Lower leg skin (tissue), 4 donors: ENCODE measurements around the gene UBE3D. TPM values are rescaled to one million over a fixed set of nuclear protein-coding genes. Genes with fewer than 3 reads are reported as not detected.

Experiments used
- DNase-seq, 2 donors: peaks; one replicate each; pipeline ENCODE4 v3.0.0-alpha.2; 2019; ENCODE audit warnings: low spot score in 2 of 2
- H3K4me3 ChIP-seq: fragments of 200-600 bp; sonication (generic); 2 replicates; pipeline ENCODE4 v1.5.1; 2017; ENCODE audit warnings: mild to moderate bottlenecking, low read depth; ENCODE audit not compliant: poor library complexity, severe bottlenecking
- POLR2A ChIP-seq, 2 donors: fragments of 450-650 bp; IDR thresholded peaks; one replicate each; pipeline ENCODE4 v1.6.1; 2016 to 2017; ENCODE audit warnings: antibody characterized with exemption in 2 of 2, mild to moderate bottlenecking in 1 of 2, moderate library complexity in 1 of 2
- WGBS, 2 donors: methylation state at CpG; one replicate each; pipeline ENCODE4 v1.1.5; 2018; 5-methylcytosine and 5-hydroxymethylcytosine counted together
- intact Hi-C: fragments of 100-400 bp; cut with DNase I; formaldehyde crosslinking; loops from one replicate; pipeline ENCODE4 v1.15.0; 2023; ENCODE audit warnings: low total_unique reads
- total RNA-seq, 4 donors: library from RNA; depleted of rRNA; stranded (reverse); fragments of >200 nt; gene quantifications; one replicate each; pipeline ENCODE4 v1.1.0, GENCODE V29; 2016
- TF ChIP-seq, protein P1 (sequence below), 3 donors: fragments of 450-650 bp; IDR thresholded peaks; one replicate each; pipeline ENCODE4 v1.5.1; 2016; ENCODE audit warnings: antibody characterized with exemption in 3 of 3, mild to moderate bottlenecking in 3 of 3, moderate library complexity in 2 of 3

The UBE3D gene
- total RNA-seq, 4 donors from 2014 or later, result 5.1 to 5.8 (median 5.2) TPM

- intact Hi-C loops, result no loop called here
- WGBS, 2 donors, result 66 to 72% methylated on average over 2 of the region's 2 CpGs
- no peak overlapping the region for H3K4me3 ChIP-seq
- DNase-seq, result no peak
- TF ChIP-seq, protein P1, sequence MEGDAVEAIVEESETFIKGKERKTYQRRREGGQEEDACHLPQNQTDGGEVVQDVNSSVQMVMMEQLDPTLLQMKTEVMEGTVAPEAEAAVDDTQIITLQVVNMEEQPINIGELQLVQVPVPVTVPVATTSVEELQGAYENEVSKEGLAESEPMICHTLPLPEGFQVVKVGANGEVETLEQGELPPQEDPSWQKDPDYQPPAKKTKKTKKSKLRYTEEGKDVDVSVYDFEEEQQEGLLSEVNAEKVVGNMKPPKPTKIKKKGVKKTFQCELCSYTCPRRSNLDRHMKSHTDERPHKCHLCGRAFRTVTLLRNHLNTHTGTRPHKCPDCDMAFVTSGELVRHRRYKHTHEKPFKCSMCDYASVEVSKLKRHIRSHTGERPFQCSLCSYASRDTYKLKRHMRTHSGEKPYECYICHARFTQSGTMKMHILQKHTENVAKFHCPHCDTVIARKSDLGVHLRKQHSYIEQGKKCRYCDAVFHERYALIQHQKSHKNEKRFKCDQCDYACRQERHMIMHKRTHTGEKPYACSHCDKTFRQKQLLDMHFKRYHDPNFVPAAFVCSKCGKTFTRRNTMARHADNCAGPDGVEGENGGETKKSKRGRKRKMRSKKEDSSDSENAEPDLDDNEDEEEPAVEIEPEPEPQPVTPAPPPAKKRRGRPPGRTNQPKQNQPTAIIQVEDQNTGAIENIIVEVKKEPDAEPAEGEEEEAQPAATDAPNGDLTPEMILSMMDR (IDR thresholded peaks at IDR 0.05), result no peak
- no peak for TF ChIP-seq POLR2A (IDR thresholded peaks at IDR 0.05)
Measured at GRCh38 chr6:83072726-83073125, 7.1 kb upstream of the UBE3D start.

DNA sequence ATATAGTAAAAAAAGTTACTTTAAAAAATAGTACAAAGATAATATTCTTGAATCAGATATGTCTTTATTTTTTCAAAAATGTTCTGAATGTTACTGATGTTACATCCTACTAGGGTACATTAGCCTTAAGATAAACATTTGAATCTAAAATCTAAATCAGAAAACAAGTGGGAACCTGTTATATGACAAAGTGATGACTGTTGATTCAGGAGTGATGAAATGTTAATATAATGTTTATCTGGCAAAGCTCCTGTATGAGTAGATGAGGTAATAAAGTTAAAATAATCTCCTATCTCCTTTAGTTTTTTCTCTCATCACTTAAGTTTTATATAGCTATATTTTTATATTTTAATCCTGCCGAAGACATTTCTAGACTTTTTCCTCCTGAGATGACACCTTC lies 6.1 kb upstream of the UBE3D start:
- intact Hi-C loops, result no loop called here
- no peak overlapping the region for H3K4me3 ChIP-seq
- TF ChIP-seq POLR2A (IDR thresholded peaks at IDR 0.05), result no peak
- TF ChIP-seq, protein P1 (IDR thresholded peaks at IDR 0.05), result no peak
- 44 to 60% methylated on average over 1 of the region's 1 CpG for WGBS, 2 donors
- no peak for DNase-seq

GRCh38 chr6:83071023-83071422 lies 5.4 kb upstream of the UBE3D start:
- WGBS, 2 donors, result 58 to 69% methylated on average over 4 of the region's 4 CpGs
- DNase-seq, result no peak
- no peak overlapping the region for H3K4me3 ChIP-seq
- TF ChIP-seq, protein P1 (IDR thresholded peaks at IDR 0.05), result no peak
- no peak for TF ChIP-seq POLR2A (IDR thresholded peaks at IDR 0.05)
- intact Hi-C loops, result no loop called here

GRCh38 chr6:83069633-83070032 lies 4.0 kb upstream of the UBE3D start:
- no peak for TF ChIP-seq POLR2A (IDR thresholded peaks at IDR 0.05)
- TF ChIP-seq, protein P1 (IDR thresholded peaks at IDR 0.05), result no peak
- DNase-seq, result no peak
- intact Hi-C loops, result loop anchor here (5.0 kb wide), 1 partner anchor 1407 kb away; no protein-coding TSS in a partner anchor
- H3K4me3 ChIP-seq, result no peak overlapping the region

GRCh38 chr6:83068616-83069015 lies 3.0 kb upstream of the UBE3D start:
- 29 to 34% methylated on average over 6 of the region's 6 CpGs for WGBS, 2 donors

More at GRCh38 chr6:83068616-83069015, 3.0 kb upstream of the UBE3D start:
- no peak overlapping the region for H3K4me3 ChIP-seq
- intact Hi-C loops, result loop anchor here (5.0 kb wide), 1 partner anchor 1406 kb away; no protein-coding TSS in a partner anchor
- TF ChIP-seq POLR2A (IDR thresholded peaks at IDR 0.05), result no peak
- TF ChIP-seq, protein P1 (IDR thresholded peaks at IDR 0.05), result no peak
- no peak for DNase-seq
